C4-2B (cell line): Measurements from ENCODE around the gene NPHP4.

Experiments used
- ZFX ChIP-seq: fragments of 450-650 bp; IDR thresholded peaks from 2 replicates; pipeline ENCODE4 v1.6.1; 2017
- TF ChIP-seq, protein P1 (sequence below): fragments of 450-650 bp; conservative IDR thresholded peaks from 2 replicates; pipeline ENCODE4 v1.5.1; 2017; ENCODE audit warnings: mild to moderate bottlenecking

DNA sequence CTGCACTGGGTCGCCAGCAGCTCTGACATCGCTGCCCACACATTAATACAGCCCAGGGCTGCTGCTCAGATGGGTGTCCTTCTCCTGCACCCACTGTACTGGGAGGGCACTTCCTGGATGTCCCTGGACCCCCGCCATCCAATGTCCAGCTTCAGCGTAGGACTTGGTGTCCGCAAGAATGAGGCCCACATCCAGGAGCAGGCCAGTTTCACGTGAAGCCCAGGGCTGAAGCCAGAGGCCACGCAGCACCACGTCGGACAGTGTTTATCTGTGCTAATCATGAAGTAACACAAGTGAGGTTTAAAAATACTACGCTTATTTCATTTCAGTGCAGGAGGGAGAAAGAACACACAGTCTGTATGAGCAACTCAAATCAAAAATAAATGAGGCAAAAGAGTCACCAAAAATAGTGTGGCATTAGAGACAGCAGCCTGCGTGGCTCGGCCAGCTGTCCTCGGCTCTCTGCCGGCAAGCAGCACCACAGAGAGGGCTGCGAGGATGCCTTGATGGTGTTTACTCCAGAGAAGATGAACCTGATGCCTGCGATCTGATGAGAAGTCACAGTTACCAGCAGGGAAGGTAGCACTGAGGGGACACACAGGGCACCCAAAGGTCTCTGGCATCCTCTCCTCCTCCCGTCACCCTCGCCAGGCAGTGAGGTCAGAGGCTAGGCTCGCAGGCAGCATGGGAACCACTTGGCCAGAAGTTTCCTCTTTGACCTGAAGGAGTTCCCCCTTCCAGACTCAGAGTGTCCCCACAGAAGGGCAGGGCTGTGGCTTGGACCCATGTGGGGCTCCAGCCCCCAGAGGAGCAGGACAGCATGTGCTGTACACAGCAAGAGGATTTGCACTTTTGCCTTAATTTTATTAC is 22.1 kb upstream of the NPHP4 start:
- TF ChIP-seq, protein P1, sequence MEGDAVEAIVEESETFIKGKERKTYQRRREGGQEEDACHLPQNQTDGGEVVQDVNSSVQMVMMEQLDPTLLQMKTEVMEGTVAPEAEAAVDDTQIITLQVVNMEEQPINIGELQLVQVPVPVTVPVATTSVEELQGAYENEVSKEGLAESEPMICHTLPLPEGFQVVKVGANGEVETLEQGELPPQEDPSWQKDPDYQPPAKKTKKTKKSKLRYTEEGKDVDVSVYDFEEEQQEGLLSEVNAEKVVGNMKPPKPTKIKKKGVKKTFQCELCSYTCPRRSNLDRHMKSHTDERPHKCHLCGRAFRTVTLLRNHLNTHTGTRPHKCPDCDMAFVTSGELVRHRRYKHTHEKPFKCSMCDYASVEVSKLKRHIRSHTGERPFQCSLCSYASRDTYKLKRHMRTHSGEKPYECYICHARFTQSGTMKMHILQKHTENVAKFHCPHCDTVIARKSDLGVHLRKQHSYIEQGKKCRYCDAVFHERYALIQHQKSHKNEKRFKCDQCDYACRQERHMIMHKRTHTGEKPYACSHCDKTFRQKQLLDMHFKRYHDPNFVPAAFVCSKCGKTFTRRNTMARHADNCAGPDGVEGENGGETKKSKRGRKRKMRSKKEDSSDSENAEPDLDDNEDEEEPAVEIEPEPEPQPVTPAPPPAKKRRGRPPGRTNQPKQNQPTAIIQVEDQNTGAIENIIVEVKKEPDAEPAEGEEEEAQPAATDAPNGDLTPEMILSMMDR = no peak
- TF ChIP-seq ZFX = no peak
